B cell (primary cell): ENCODE measurements around the gene SLIT3. TPM values are rescaled to one million over a fixed set of nuclear protein-coding genes. Genes with fewer than 3 reads are reported as not detected.

Experiments used
- ATAC-seq: fragments of 200-7000 bp; cut with Tn5 transposase; one replicate; pipeline ENCODE4 v1.10.0; 2021; ENCODE audit warnings: low read depth, mild to moderate bottlenecking, moderate number of reproducible peaks, moderate library complexity
- CTCF ChIA-PET: fragments of 350-600 bp; sonication (Branson Sonifier 250); formaldehyde crosslinking; loops from one replicate; lab custom pipeline; 2021; ENCODE audit warnings: antibody characterized with exemption, inconsistent platforms; lab: Charles Lee
- POLR2A ChIA-PET: fragments of 350-600 bp; sonication (Branson Sonifier 250); formaldehyde crosslinking; loops from one replicate; lab custom pipeline; 2021; ENCODE audit warnings: antibody characterized with exemption; lab: Charles Lee
- DNase-seq: peaks from one replicate; pipeline ENCODE4 v3.0.0; 2013
- H2AFZ ChIP-seq: 2 replicates; pipeline ENCODE4 v1.6.1; 2012; ENCODE audit warnings: mild to moderate bottlenecking, low read depth, low read length; ENCODE audit not compliant: insufficient read depth, poor library complexity, severe bottlenecking
- H3K27ac ChIP-seq, 2 donors: 1 replicate in 1 of 2; 2 replicates in 1 of 2; pipeline ENCODE4 v1.5.1; 2012 to 2013; ENCODE audit warnings: low read length in 2 of 2, mild to moderate bottlenecking in 2 of 2, moderate library complexity in 1 of 2
- H3K27me3 ChIP-seq, 4 experiments: fragments of 200-600 bp in 1 of 4; sonication (generic) in 1 of 4; replicated peaks in 1 of 4; 1 replicate in 2 of 4; 2 replicates in 2 of 4; pipeline versions ENCODE4 v1.6.1 to v1.7.0; 2013 to 2016; ENCODE audit warnings: low read length in 3 of 4, mild to moderate bottlenecking in 2 of 4, mixed read lengths in 1 of 4, moderate library complexity in 1 of 4; ENCODE audit not compliant: insufficient read depth in 4 of 4, control insufficient read depth in 3 of 4; ENCODE audit errors: control extremely low read depth in 1 of 4
- H3K36me3 ChIP-seq, 2 experiments: replicated peaks in 1 of 2; 1 replicate in 1 of 2; 2 replicates in 1 of 2; pipeline versions ENCODE4 v1.6.1 to v1.7.1; 2013; ENCODE audit warnings: low read length in 1 of 2; ENCODE audit not compliant: insufficient read depth in 2 of 2, control insufficient read depth in 1 of 2; ENCODE audit errors: control extremely low read depth in 1 of 2, extremely low read depth in 1 of 2
- H3K4me1 ChIP-seq, 2 donors: fragments of 200-600 bp in 1 of 2; sonication (generic) in 1 of 2; 1 replicate in 1 of 2; 2 replicates in 1 of 2; pipeline versions ENCODE4 v1.5.1 to v1.6.1; 2013 to 2017; ENCODE audit warnings: low read length in 2 of 2; ENCODE audit not compliant: control insufficient read depth in 2 of 2, insufficient read depth in 2 of 2
- H3K4me2 ChIP-seq: replicated peaks from 2 replicates; pipeline ENCODE3; 2012; ENCODE audit warnings: mild to moderate bottlenecking, low read depth, low read length; ENCODE audit not compliant: poor library complexity, severe bottlenecking
- H3K4me3 ChIP-seq, 5 experiments: fragments of 200-600 bp in 1 of 5; sonication (generic) in 1 of 5; 1 replicate in 3 of 5; 2 replicates in 2 of 5; pipeline versions ENCODE4 v1.5.1 to v1.7.0; 2011 to 2016; ENCODE audit warnings: low read length in 4 of 5, mild to moderate bottlenecking in 4 of 5, low read depth in 2 of 5, control low read depth in 1 of 5, moderate library complexity in 1 of 5; ENCODE audit not compliant: insufficient read depth in 1 of 5; ENCODE audit errors: control extremely low read depth in 1 of 5, extremely low read depth in 1 of 5
- H3K79me2 ChIP-seq: fragments of 200-600 bp; sonication (generic); one replicate; pipeline ENCODE4 v1.6.0; 2016; ENCODE audit warnings: low read length; ENCODE audit not compliant: control insufficient read depth, insufficient read depth
- H3K9ac ChIP-seq: fragments of 200-600 bp; sonication (generic); 2 replicates; pipeline ENCODE4 v1.6.1; 2017; ENCODE audit warnings: mild to moderate bottlenecking, low read length, moderate library complexity
- H3K9me3 ChIP-seq, 3 donors: one replicate each; pipeline versions ENCODE4 v1.6.1 to v1.7.1; 2013; ENCODE audit warnings: low read length in 2 of 3; ENCODE audit not compliant: control insufficient read depth in 2 of 3, insufficient read depth in 1 of 3; ENCODE audit errors: control extremely low read depth in 1 of 3
- H4K20me1 ChIP-seq: 2 replicates; pipeline ENCODE4 v1.6.0; 2012; ENCODE audit warnings: mild to moderate bottlenecking, low read length; ENCODE audit not compliant: insufficient read depth, control insufficient read depth, poor library complexity, severe bottlenecking
- H3K27ac Mint-ChIP-seq: one replicate; pipeline ENCODE4 v1.8.0; 2021; ENCODE audit warnings: mixed read lengths
- H3K27me3 Mint-ChIP-seq: one replicate; pipeline ENCODE4 v1.8.0; 2021; ENCODE audit warnings: mixed read lengths
- H3K4me1 Mint-ChIP-seq: one replicate; pipeline ENCODE4 v1.8.0; 2021; ENCODE audit warnings: mixed read lengths
- H3K4me3 Mint-ChIP-seq: one replicate; pipeline ENCODE4 v1.8.0; 2021; ENCODE audit warnings: mixed read lengths
- H3K9me3 Mint-ChIP-seq: one replicate; pipeline ENCODE4 v1.8.0; 2022; ENCODE audit warnings: mixed read lengths; ENCODE audit not compliant: insufficient read depth
- EZH2 ChIP-seq: IDR thresholded peaks from 2 replicates; pipeline ENCODE4 v1.6.1; 2012; ENCODE audit warnings: borderline replicate concordance, low read depth, mild to moderate bottlenecking, moderate library complexity, low read length; ENCODE audit not compliant: insufficient read depth, poor library complexity, severe bottlenecking
- WGBS: methylation state at CpG from one replicate; pipeline ENCODE4 v1.1.5; 2013; ENCODE audit warnings: missing lambda C conversion rate; ENCODE audit not compliant: insufficient coverage; 5-methylcytosine and 5-hydroxymethylcytosine counted together
- intact Hi-C: fragments of 100-400 bp; cut with micrococcal nuclease; formaldehyde crosslinking; loops from one replicate; pipeline ENCODE4 v1.10.0; 2022
- polyA plus RNA-seq: library from polyadenylated mRNA; depleted of rRNA; stranded (reverse); fragments of >200 nt; gene quantifications from 2 replicates; pipeline ENCODE4 v1.2.3, GENCODE V29; 2012
- total RNA-seq, 2 donors: library from RNA; stranded (reverse); fragments of 120-200 nt in 1 of 2; gene quantifications; 1 replicate in 1 of 2; 2 replicates in 1 of 2; pipeline versions ENCODE4 v1.2.3 to v1.2.4, GENCODE V29; 2013 to 2022
- TF ChIP-seq, protein P1 (sequence below): fragments of 200-600 bp; IDR thresholded peaks from one replicate; pipeline ENCODE4 v1.8.0; 2022; ENCODE audit warnings: antibody characterized with exemption, mild to moderate bottlenecking

The SLIT3 gene
- total and polyA plus RNA-seq, 2 donors (not counting 1 experiment from before 2014, with no cell fraction given) = not detected

DNA sequence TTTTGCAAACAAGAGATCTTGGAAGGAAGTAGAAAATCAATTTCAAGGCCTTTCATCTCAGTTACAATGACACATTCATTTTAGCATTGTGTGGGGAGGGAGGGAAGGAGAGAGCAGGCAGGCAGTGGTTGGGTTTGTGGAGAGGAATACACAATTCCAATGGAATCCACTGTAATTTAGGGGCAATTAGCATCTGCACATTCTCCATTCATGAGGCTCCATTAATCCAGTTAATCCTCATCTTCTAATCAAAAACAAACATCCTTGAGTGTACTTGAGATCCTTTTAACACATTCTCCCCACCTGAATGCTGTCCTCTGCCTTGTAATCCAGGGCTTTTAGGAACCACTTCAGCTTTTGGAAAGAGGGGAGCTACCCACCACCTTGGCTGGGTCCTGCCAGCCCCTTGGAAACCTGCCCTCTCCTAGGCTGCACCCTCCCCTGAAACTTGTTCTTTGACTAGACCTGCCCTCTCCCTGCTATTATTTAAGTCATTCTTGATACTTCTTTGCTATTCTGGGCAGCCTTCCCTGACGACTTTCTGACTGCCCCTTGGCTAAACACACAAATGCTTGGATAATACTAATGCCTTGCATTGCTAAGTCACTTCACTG, 271.2 kb downstream of the SLIT3 start:
- ChIA-PET POLR2A (no interaction called here), CTCF (no interaction called here)
- intact Hi-C loops = no loop called here
- Histone ChIP-seq H3K4me3 (no peak overlapping the region), H2AFZ (no peak overlapping the region), H3K79me2 (no peaks in the 10 kb centered on the region), H3K27me3 (peaks cover 0 to 5% (median 0%) of the 10 kb centered on the region in 4 experiments), H3K27ac (no peak overlapping the region), H3K4me2 (no peak overlapping the region), H4K20me1 (no peaks in the 10 kb centered on the region), H3K36me3 (no peaks in the 10 kb centered on the region), H3K4me1 (no peaks in the 10 kb centered on the region), H3K9me3 (no peaks in the 10 kb centered on the region), H3K9ac (no peak overlapping the region)
- Mint-ChIP-seq H3K27ac (no peak overlapping the region), H3K4me1 (no peaks in the 10 kb centered on the region), H3K9me3 (peaks cover 2% of the 10 kb centered on the region), H3K27me3 (peaks cover 16% of the 10 kb centered on the region), H3K4me3 (no peak overlapping the region)
- WGBS = 71% methylated on average over 1 of the region's 1 CpG
- no peak for TF ChIP-seq EZH2
- TF ChIP-seq, protein P1, sequence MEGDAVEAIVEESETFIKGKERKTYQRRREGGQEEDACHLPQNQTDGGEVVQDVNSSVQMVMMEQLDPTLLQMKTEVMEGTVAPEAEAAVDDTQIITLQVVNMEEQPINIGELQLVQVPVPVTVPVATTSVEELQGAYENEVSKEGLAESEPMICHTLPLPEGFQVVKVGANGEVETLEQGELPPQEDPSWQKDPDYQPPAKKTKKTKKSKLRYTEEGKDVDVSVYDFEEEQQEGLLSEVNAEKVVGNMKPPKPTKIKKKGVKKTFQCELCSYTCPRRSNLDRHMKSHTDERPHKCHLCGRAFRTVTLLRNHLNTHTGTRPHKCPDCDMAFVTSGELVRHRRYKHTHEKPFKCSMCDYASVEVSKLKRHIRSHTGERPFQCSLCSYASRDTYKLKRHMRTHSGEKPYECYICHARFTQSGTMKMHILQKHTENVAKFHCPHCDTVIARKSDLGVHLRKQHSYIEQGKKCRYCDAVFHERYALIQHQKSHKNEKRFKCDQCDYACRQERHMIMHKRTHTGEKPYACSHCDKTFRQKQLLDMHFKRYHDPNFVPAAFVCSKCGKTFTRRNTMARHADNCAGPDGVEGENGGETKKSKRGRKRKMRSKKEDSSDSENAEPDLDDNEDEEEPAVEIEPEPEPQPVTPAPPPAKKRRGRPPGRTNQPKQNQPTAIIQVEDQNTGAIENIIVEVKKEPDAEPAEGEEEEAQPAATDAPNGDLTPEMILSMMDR = no peak
- no peak for DNase-seq
- no peak for ATAC-seq

DNA sequence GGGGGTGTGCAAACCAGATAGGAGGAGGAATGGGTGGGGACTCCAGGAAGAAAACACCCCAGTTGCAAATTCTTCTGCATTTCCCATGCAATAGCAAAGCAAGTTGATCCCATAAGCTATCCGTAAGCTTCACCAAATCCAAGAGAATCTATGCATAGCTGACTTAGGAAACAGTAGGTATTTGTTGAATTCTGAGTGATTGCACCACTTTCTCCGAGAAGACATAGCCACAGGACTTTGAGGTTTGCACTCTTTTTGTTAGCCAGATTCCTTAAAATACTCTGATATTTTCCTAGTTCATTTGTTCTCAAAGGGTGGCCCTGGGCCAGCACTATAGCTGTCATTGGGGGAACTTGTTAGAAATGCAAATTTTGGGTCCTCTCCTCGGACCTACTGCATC, 271.9 kb downstream of the SLIT3 start:
- no peaks in the 10 kb centered on the region for H3K79me2 ChIP-seq
- no peak overlapping the region for H2AFZ ChIP-seq
- H3K4me1 ChIP-seq = no peaks in the 10 kb centered on the region
- Mint-ChIP-seq H3K4me3 (no peak overlapping the region), H3K4me1 (no peaks in the 10 kb centered on the region), H3K27ac (no peak overlapping the region), H3K27me3 (peaks cover 23% of the 10 kb centered on the region), H3K9me3 (peaks cover 2% of the 10 kb centered on the region)
- H4K20me1 ChIP-seq = no peaks in the 10 kb centered on the region
- H3K9me3 ChIP-seq = no peaks in the 10 kb centered on the region
- ChIA-PET POLR2A (no interaction called here), CTCF (no interaction called here)
- no peak overlapping the region for H3K4me2 ChIP-seq
- H3K27ac ChIP-seq = no peak overlapping the region
- ATAC-seq = no peak
- H3K9ac ChIP-seq = no peak overlapping the region
- no peak overlapping the region for H3K4me3 ChIP-seq
- TF ChIP-seq EZH2 = no peak
- TF ChIP-seq, protein P1 = no peak
- DNase-seq = no peak
- WGBS = 64% methylated on average over 1 of the region's 3 CpGs
- peaks cover 0 to 5% (median 0%) of the 10 kb centered on the region in 4 experiments for H3K27me3 ChIP-seq
- H3K36me3 ChIP-seq = no peaks in the 10 kb centered on the region
- intact Hi-C loops = no loop called here
